ENCODE results near the gene SSUH2. TPM values are rescaled to one million over a fixed set of nuclear protein-coding genes. Genes with fewer than 3 reads are reported as not detected.

SSUH2 gene
- total and polyA plus RNA-seq, 9 of the 15 experiments (the other 6 are each of a cell fraction or from before 2014, with no cell fraction given): 0.04 to 0.17 (median 0.04) TPM; not detected in 6

- TF ChIP-seq STAT6 (CRISPR knock-in tag; IDR thresholded peaks at IDR 0.05) (no peak), RB1 (IDR thresholded peaks at IDR 0.05; ENCODE audit: low read depth) (0 out of 2 replicates have a peak, but pooled peaks have one; percentile 15), ZNF583 (CRISPR knock-in tag; IDR thresholded peaks at IDR 0.05) (no peak), BCL6 (CRISPR knock-in tag; IDR thresholded peaks at IDR 0.05) (no peak), KDM5B (IDR thresholded peaks at IDR 0.05; ENCODE audit: insufficient replicate concordance, low read depth, low read length) (no peak), ZNF589 (CRISPR knock-in tag; IDR thresholded peaks at IDR 0.05; ENCODE audit: low read depth) (peak; percentile 53; the same call in 1 of the 2 replicates), TEAD2 (tag; IDR thresholded peaks at IDR 0.05) (peak; percentile 67; the same call in 1 of the 2 replicates), GATAD2A (IDR thresholded peaks at IDR 0.05) (peak; percentile 83; the same call in 1 of the 2 replicates), CHD1 (IDR thresholded peaks at IDR 0.05; ENCODE audit: low read length) (no peak), DIDO1 (tag; IDR thresholded peaks at IDR 0.05; ENCODE audit: low read depth) (peak; percentile 30; the same call in 1 of the 2 replicates), ASH1L (IDR thresholded peaks at IDR 0.05; ENCODE audit: borderline replicate concordance, low read depth, partially characterized antibody) (no peak), GTF3C2 (IDR thresholded peaks at IDR 0.05; ENCODE audit: borderline replicate concordance, extremely low read depth, insufficient read length) (no peak), ZFP30 (CRISPR knock-in tag; IDR thresholded peaks at IDR 0.05; ENCODE audit: borderline replicate concordance) (no peak), CCNT2 (IDR thresholded peaks at IDR 0.05; ENCODE audit: borderline replicate concordance, extremely low read depth, insufficient read length, low read depth, low read length) (peak; percentile 98), ZNF57 (CRISPR knock-in tag; IDR thresholded peaks at IDR 0.05) (no peak), E2F5 (CRISPR knock-in tag; IDR thresholded peaks at IDR 0.05) (0 out of 2 replicates have a peak, but pooled peaks have one; percentile 27), CREB3 (tag; conservative IDR thresholded peaks at IDR 0.05; ENCODE audit: low read depth) (0 out of 2 replicates have a peak, but pooled peaks have one; percentile 53), ATF7 (IDR thresholded peaks at IDR 0.05) (peak; percentile 86), TRIM28 (IDR thresholded peaks at IDR 0.05) (no peak), KLF1 (tag; IDR thresholded peaks at IDR 0.05) (peak; percentile 97)
Measured at GRCh38 chr3:8629151-8630021, 15.2 kb downstream of the SSUH2 start (continued).

Measured in K562 (cell line).